NCI-H345 (cell line): ENCODE data around the gene SUGP2.

Source experiments
- DNase-seq: peaks from one replicate; lab custom pipeline; 2025; lab: John Stamatoyannopoulos, UW

SUGP2 gene

GRCh38 chr19:18951721-18952281, 81.5 kb downstream of the SUGP2 start:
- DNase-seq = no peak

GRCh38 chr19:18949858-18950257, 83.5 kb downstream of the SUGP2 start:
- no peak for DNase-seq

GRCh38 chr19:18948976-18949356, 84.4 kb downstream of the SUGP2 start:
- DNase-seq = no peak

GRCh38 chr19:18948075-18948975, 85.0 kb downstream of the SUGP2 start:
- DNase-seq = no peak

- no peak for DNase-seq
These were observed 86.4 kb downstream of the SUGP2 start for GRCh38 chr19:18946918-18947317.

- no peak for DNase-seq
These were observed 87.0 kb downstream of the SUGP2 start for GRCh38 chr19:18946335-18946734.

GRCh38 chr19:18945297-18945696, 88.0 kb downstream of the SUGP2 start:
- no peak for DNase-seq

GRCh38 chr19:18943465-18943864, 89.9 kb downstream of the SUGP2 start:
- DNase-seq = no peak

- DNase-seq = no peak
These were observed 90.6 kb downstream of the SUGP2 start for GRCh38 chr19:18942692-18943091.

- DNase-seq = no peak
These were observed 91.5 kb downstream of the SUGP2 start for GRCh38 chr19:18941628-18942354.
